K562 (cell line): ENCODE results near the gene BFSP1.

ENCODE experiments used
- BRD4 ChIP-seq: fragments of 200-600 bp; sonication (generic); IDR thresholded peaks from 2 replicates; pipeline ENCODE4 v1.6.1; 2017; ENCODE audit warnings: inconsistent platforms
- CCAR2 ChIP-seq: fragments of 200-400 bp; formaldehyde crosslinking; IDR thresholded peaks from 2 replicates; pipeline ENCODE4 v1.6.1; 2017; ENCODE audit warnings: mild to moderate bottlenecking, low read depth, low read length
- CEBPG ChIP-seq, 3 experiments: fragments of 200-800 bp in 1 of 3; sonication (Bioruptor generic) in 1 of 3; sonication (generic) in 1 of 3; formaldehyde crosslinking in 1 of 3; IDR thresholded peaks in 2 of 3; conservative IDR thresholded peaks in 1 of 3; 2 replicates each; pipeline versions ENCODE4 v1.6.1 to v1.8.0; 2016 to 2022; ENCODE audit warnings: missing compliant biosample characterization in 2 of 3, missing genetic modification characterization in 2 of 3, mild to moderate bottlenecking in 1 of 3, missing genetic modification reagents in 1 of 3
- CHD2 ChIP-seq: IDR thresholded peaks from 2 replicates; pipeline ENCODE4 v1.6.1; 2011; ENCODE audit warnings: low read depth, low read length
- CTCF ChIP-seq, 3 experiments: IDR thresholded peaks in 2 of 3; conservative IDR thresholded peaks in 1 of 3; 2 replicates each; pipeline ENCODE4 v1.5.1; 2011 to 2012; ENCODE audit warnings: low read length in 3 of 3, mild to moderate bottlenecking in 3 of 3, control low read depth in 2 of 3, improper control_type of control experiment in 1 of 3, inconsistent platforms in 1 of 3, low read depth in 1 of 3, mixed read lengths in 1 of 3, moderate library complexity in 1 of 3; ENCODE audit not compliant: insufficient read depth in 2 of 3
- EP300 ChIP-seq: IDR thresholded peaks from 2 replicates; pipeline ENCODE4 v1.6.1; 2012; ENCODE audit warnings: low read length, improper control_type of control experiment
- EZH2 ChIP-seq: IDR thresholded peaks from 2 replicates; pipeline ENCODE4 v1.6.1; 2012; ENCODE audit warnings: low read depth, mild to moderate bottlenecking, inconsistent platforms, low read length, borderline replicate concordance
- IRF1 ChIP-seq: sonication (generic); formaldehyde crosslinking; IDR thresholded peaks from 2 replicates; pipeline ENCODE4 v1.8.0; 2022; ENCODE audit warnings: missing genetic modification reagents, mild to moderate bottlenecking, borderline replicate concordance
- SMC3 ChIP-seq: conservative IDR thresholded peaks from 2 replicates; pipeline ENCODE4 v1.6.1; 2011; ENCODE audit warnings: low read depth, low read length, improper control_type of control experiment; ENCODE audit not compliant: insufficient read depth
- TFE3 ChIP-seq: fragments of 450-650 bp; formaldehyde crosslinking; IDR thresholded peaks from 2 replicates; pipeline ENCODE4 v1.4.0; 2020; ENCODE audit warnings: mild to moderate bottlenecking, mixed read lengths
- TGIF2 ChIP-seq: sonication (generic); formaldehyde crosslinking; IDR thresholded peaks from 2 replicates; pipeline ENCODE4 v1.8.1; 2022; ENCODE audit warnings: mild to moderate bottlenecking, missing genetic modification reagents, moderate library complexity
- YY1 ChIP-seq, 3 experiments: IDR thresholded peaks; 2 replicates each; pipeline ENCODE4 v1.6.1; 2011; ENCODE audit warnings: low read length in 2 of 3, mild to moderate bottlenecking in 2 of 3, moderate library complexity in 2 of 3, borderline replicate concordance in 1 of 3, control low read depth in 1 of 3, low read depth in 1 of 3; ENCODE audit not compliant: insufficient read depth in 3 of 3, insufficient replicate concordance in 2 of 3, control insufficient read depth in 1 of 3, insufficient read length in 1 of 3; ENCODE audit errors: extremely low read depth in 1 of 3
- ZNF512 ChIP-seq: IDR thresholded peaks from 2 replicates; pipeline ENCODE4 v1.6.1; 2016; ENCODE audit warnings: missing genetic modification characterization, missing compliant biosample characterization

GRCh38 chr20:17562804-17563305, 31.7 kb upstream of the BFSP1 start:
- no peak for TF ChIP-seq CTCF (IDR thresholded peaks at IDR 0.05 in 2 of 3, conservative IDR thresholded peaks at IDR 0.05 in 1 of 3; ENCODE audit: insufficient read depth in 2 of 3, low read depth in 1 of 3, low read length in 3 of 3)
- no peak for TF ChIP-seq SMC3
- no peak for TF ChIP-seq IRF1 (CRISPR knock-in tag)
- TF ChIP-seq TFE3 (CRISPR knock-in tag), result no peak
- TF ChIP-seq CEBPG (CRISPR knock-in tag; IDR thresholded peaks at IDR 0.05), result no peak
- no peak; a peak in 1 of 4 replicates for TF ChIP-seq CEBPG (tag; conservative IDR thresholded peaks at IDR 0.05 in 1 of 2, IDR thresholded peaks at IDR 0.05 in 1 of 2)
- TF ChIP-seq EP300, result no peak
- TF ChIP-seq ZNF512 (tag), result no peak
- TF ChIP-seq TGIF2 (CRISPR knock-in tag), result no peak
- TF ChIP-seq CCAR2, result no peak
- no peak for TF ChIP-seq YY1 (IDR thresholded peaks at IDR 0.05; ENCODE audit: borderline replicate concordance in 1 of 3, control insufficient read depth in 1 of 3, extremely low read depth in 1 of 3, insufficient read depth in 3 of 3, insufficient read length in 1 of 3, insufficient replicate concordance in 2 of 3, low read depth in 1 of 3, low read length in 2 of 3)
- TF ChIP-seq EZH2, result no peak
- TF ChIP-seq CHD2, result no peak
- no peak for TF ChIP-seq BRD4
